ENCODE data around the gene C20orf204.

C20orf204 gene

DNA sequence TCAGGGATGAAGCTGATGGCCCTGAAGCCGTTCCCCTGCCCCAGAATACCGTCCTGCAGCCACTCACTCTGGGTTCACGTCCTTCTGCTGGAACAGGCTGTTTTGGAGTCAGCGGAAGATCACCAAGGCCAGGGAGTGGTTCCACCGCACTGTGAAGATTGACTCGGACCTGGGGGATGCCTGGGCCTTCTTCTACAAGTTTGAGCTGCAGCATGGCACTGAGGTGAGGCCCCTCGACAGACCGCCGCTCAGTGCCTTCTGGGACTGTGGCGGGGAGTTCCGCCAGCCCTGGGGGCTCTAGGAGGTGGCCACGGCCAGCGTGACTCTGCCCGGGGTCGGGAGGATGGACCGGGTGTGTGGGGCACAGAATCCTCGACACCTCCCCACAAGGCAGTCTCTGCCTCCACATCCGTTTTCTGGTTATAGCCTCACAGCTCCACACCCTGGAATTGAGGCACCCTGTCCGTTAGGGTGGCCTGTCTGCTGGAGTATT, 4.1 kb upstream of the C20orf204 start:
- no peak overlapping the region for H3K4me2 ChIP-seq (ENCODE audit: insufficient read depth, low read length, poor library complexity, severe bottlenecking)

DNA sequence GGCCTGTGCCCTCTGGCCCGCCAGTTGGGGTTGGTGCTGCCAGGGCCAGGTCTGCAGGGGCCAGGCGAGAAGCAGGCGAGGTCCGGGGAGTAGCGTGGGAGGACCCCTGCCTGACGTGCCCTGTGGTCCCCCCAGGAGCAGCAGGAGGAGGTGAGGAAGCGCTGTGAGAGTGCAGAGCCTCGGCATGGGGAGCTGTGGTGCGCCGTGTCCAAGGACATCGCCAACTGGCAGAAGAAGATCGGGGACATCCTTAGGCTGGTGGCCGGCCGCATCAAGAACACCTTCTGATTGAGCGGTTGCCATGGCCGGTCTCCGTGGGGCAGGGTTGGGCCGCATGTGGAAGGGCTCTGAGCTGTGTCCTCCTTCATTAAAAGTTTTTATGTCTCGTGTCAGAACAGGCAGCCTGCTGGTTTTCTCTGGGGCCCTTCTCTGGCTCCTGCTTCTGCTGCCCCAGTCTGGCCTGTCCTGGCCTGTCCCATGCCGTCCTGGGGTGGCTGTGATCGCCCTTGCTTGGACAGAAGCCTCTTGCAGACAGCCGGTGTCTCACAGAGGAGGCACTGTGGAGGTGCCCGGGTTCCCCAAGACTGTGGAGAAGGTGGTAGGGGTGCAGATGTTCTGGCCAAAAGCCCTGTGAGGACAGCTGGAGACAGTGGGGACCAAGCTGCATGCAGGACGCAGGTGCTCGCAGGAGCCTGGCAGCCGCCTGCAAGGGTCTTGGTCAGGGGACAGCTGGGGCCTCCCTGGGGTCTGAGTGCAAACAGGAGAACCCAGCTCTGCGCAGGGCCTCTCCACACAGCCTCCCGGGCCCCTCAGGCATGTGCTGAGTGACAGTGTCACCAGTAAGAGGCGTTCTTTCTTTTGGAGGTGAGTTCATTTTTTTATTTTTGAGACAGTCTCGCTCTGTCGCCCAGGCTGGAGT, 3.0 kb upstream of the C20orf204 start:
- no peaks in the 10 kb centered on the region for H3K9me3 ChIP-seq (replicated peaks in 1 of 2; ENCODE audit: control insufficient read depth in 2 of 2, insufficient read depth in 1 of 2, low read depth in 1 of 2, low read length in 2 of 2)
- no peak overlapping the region for H3K9ac ChIP-seq (ENCODE audit: low read depth, low read length, poor library complexity)
- peak overlapping the region; percentile 44 for H3K23ac ChIP-seq (ENCODE audit: low read depth, low read length, poor library complexity)
- H2BK120ac ChIP-seq (ENCODE audit: low read depth, low read length): no peak overlapping the region
- H2BK12ac ChIP-seq (ENCODE audit: low read length): no peak overlapping the region
- H2BK5ac ChIP-seq (ENCODE audit: low read length): no peak overlapping the region
- no peak overlapping the region for H2AFZ ChIP-seq (ENCODE audit: low read length)
- no peak overlapping the region for H3K27ac ChIP-seq (replicated peaks; ENCODE audit: low read length)
- H3K18ac ChIP-seq (ENCODE audit: low read length): no peak overlapping the region
- no peak overlapping the region for H3K4ac ChIP-seq (ENCODE audit: low read length)
- H4K91ac ChIP-seq (ENCODE audit: low read depth, low read length, poor library complexity): no peak overlapping the region
- no peak overlapping the region for H3K4me3 ChIP-seq (ENCODE audit: low read length in 2 of 2)
- H2AK5ac ChIP-seq (ENCODE audit: low read depth, low read length): no peak overlapping the region
- no peak for DNase-seq (ENCODE audit: low spot score)
- peaks cover 5% of the 10 kb centered on the region for H3K79me1 ChIP-seq (ENCODE audit: low read depth, low read length)
- WGBS, 2 donors (ENCODE audit: extremely low coverage in 2 of 2, insufficient read length in 2 of 2, insufficient replicate concordance in 1 of 2): no CpG with 5 or more reads among the region's 31 CpGs
- H4K8ac ChIP-seq (ENCODE audit: low read depth, low read length): no peak overlapping the region
- no peak overlapping the region for H3K14ac ChIP-seq (ENCODE audit: low read length)
- H3K4me2 ChIP-seq (ENCODE audit: insufficient read depth, low read length, poor library complexity, severe bottlenecking): no peak overlapping the region
- peaks cover 0 to 12% (median 3%) of the 10 kb centered on the region in 3 experiments for H3K27me3 ChIP-seq (ENCODE audit: control insufficient read depth in 3 of 3, insufficient read depth in 3 of 3, low read depth in 1 of 3, low read length in 3 of 3)
- no peak overlapping the region for H2BK15ac ChIP-seq (ENCODE audit: low read length)
- H3K36me3 ChIP-seq (replicated peaks in 1 of 2; ENCODE audit: control insufficient read depth in 2 of 2, insufficient read depth in 2 of 2, low read length in 2 of 2): peaks cover 41 to 69% of the 10 kb centered on the region in 2 donors
- H3K4me1 ChIP-seq (ENCODE audit: control insufficient read depth in 2 of 2, insufficient read depth in 1 of 2, low read depth in 1 of 2, low read length in 2 of 2): peaks cover 10 to 12% of the 10 kb centered on the region in 2 donors

More for the DNA sequence above, 4.1 kb upstream of the C20orf204 start:
- Histone ChIP-seq H3K4me3 (ENCODE audit: low read length in 2 of 2) (no peak overlapping the region), H2BK15ac (ENCODE audit: low read length) (no peak overlapping the region), H3K27me3 (ENCODE audit: control insufficient read depth in 3 of 3, insufficient read depth in 3 of 3, low read depth in 1 of 3, low read length in 3 of 3) (peaks cover 0 to 1% (median 0%) of the 10 kb centered on the region in 3 experiments), H4K91ac (ENCODE audit: low read depth, low read length, poor library complexity) (no peak overlapping the region), H3K9me3 (replicated peaks in 1 of 2; ENCODE audit: control insufficient read depth in 2 of 2, insufficient read depth in 1 of 2, low read depth in 1 of 2, low read length in 2 of 2) (no peaks in the 10 kb centered on the region), H3K27ac (replicated peaks; ENCODE audit: low read length) (no peak overlapping the region), H3K4ac (ENCODE audit: low read length) (no peak overlapping the region), H2BK120ac (ENCODE audit: low read depth, low read length) (no peak overlapping the region), H2BK12ac (ENCODE audit: low read length) (no peak overlapping the region), H2AK5ac (ENCODE audit: low read depth, low read length) (no peak overlapping the region), H2AFZ (ENCODE audit: low read length) (no peak overlapping the region), H2BK5ac (ENCODE audit: low read length) (no peak overlapping the region), H3K14ac (ENCODE audit: low read length) (no peak overlapping the region), H3K18ac (ENCODE audit: low read length) (no peak overlapping the region), H3K36me3 (replicated peaks in 1 of 2; ENCODE audit: control insufficient read depth in 2 of 2, insufficient read depth in 2 of 2, low read length in 2 of 2) (peaks cover 52 to 80% of the 10 kb centered on the region in 2 donors), H3K9ac (ENCODE audit: low read depth, low read length, poor library complexity) (no peak overlapping the region), H3K4me1 (ENCODE audit: control insufficient read depth in 2 of 2, insufficient read depth in 1 of 2, low read depth in 1 of 2, low read length in 2 of 2) (peaks cover 10 to 12% of the 10 kb centered on the region in 2 donors), H4K8ac (ENCODE audit: low read depth, low read length) (no peak overlapping the region), H3K79me1 (ENCODE audit: low read depth, low read length) (peaks cover 8% of the 10 kb centered on the region), H3K23ac (ENCODE audit: low read depth, low read length, poor library complexity) (no peak overlapping the region)
- DNase-seq (ENCODE audit: low spot score): no peak
- no CpG with 5 or more reads among the region's 19 CpGs for WGBS, 2 donors (ENCODE audit: extremely low coverage in 2 of 2, insufficient read length in 2 of 2, insufficient replicate concordance in 1 of 2)

GRCh38 chr20:64033981-64034493, 1.9 kb upstream of the C20orf204 start:
- Histone ChIP-seq H2BK15ac (ENCODE audit: low read length) (peak overlapping the region; percentile 17), H3K36me3 (replicated peaks in 1 of 2; ENCODE audit: control insufficient read depth in 2 of 2, insufficient read depth in 2 of 2, low read length in 2 of 2) (peaks cover 35 to 58% of the 10 kb centered on the region in 2 donors), H3K27me3 (ENCODE audit: control insufficient read depth in 3 of 3, insufficient read depth in 3 of 3, low read depth in 1 of 3, low read length in 3 of 3) (peaks cover 4 to 23% (median 10%) of the 10 kb centered on the region in 3 experiments), H3K4me1 (ENCODE audit: control insufficient read depth in 2 of 2, insufficient read depth in 1 of 2, low read depth in 1 of 2, low read length in 2 of 2) (peaks cover 10 to 12% of the 10 kb centered on the region in 2 donors), H3K23ac (ENCODE audit: low read depth, low read length, poor library complexity) (peak overlapping the region; percentile 65), H2BK5ac (ENCODE audit: low read length) (no peak overlapping the region), H2AFZ (ENCODE audit: low read length) (no peak overlapping the region), H3K27ac (replicated peaks; ENCODE audit: low read length) (no peak overlapping the region), H3K9me3 (replicated peaks in 1 of 2; ENCODE audit: control insufficient read depth in 2 of 2, insufficient read depth in 1 of 2, low read depth in 1 of 2, low read length in 2 of 2) (no peaks in the 10 kb centered on the region), H2BK120ac (ENCODE audit: low read depth, low read length) (no peak overlapping the region), H3K4me2 (ENCODE audit: insufficient read depth, low read length, poor library complexity, severe bottlenecking) (no peak overlapping the region), H2BK12ac (ENCODE audit: low read length) (no peak overlapping the region), H3K4me3 (ENCODE audit: low read length in 2 of 2) (no peak overlapping the region), H3K4ac (ENCODE audit: low read length) (no peak overlapping the region), H3K79me1 (ENCODE audit: low read depth, low read length) (peaks cover 2% of the 10 kb centered on the region), H3K18ac (ENCODE audit: low read length) (no peak overlapping the region), H2AK5ac (ENCODE audit: low read depth, low read length) (no peak overlapping the region), H3K9ac (ENCODE audit: low read depth, low read length, poor library complexity) (no peak overlapping the region), H4K91ac (ENCODE audit: low read depth, low read length, poor library complexity) (no peak overlapping the region), H4K8ac (ENCODE audit: low read depth, low read length) (no peak overlapping the region), H3K14ac (ENCODE audit: low read length) (no peak overlapping the region)
- no CpG with 5 or more reads among the region's 11 CpGs for WGBS, 2 donors (ENCODE audit: extremely low coverage in 2 of 2, insufficient read length in 2 of 2, insufficient replicate concordance in 1 of 2)
- no peak for DNase-seq (ENCODE audit: low spot score)
